Right cardiac atrium (tissue), 5 donors: Measurements from ENCODE around the gene FUBP1. TPM values are rescaled to one million over a fixed set of nuclear protein-coding genes. Genes with fewer than 3 reads are reported as not detected.
"Not testable (repeated sequence)": the region's sequence is repeated elsewhere in the genome, so short reads cannot be mapped to it uniquely, and the experiment has no call there.

Experiments used
- ATAC-seq, 2 donors: fragments of 200-7000 bp; cut with Tn5 transposase; one replicate each; pipeline versions ENCODE4 v1.8.0 to v1.9.1; 2020; ENCODE audit warnings: moderate library complexity in 2 of 2, mild to moderate bottlenecking in 1 of 2
- DNase-seq, 3 donors: peaks; one replicate each; pipeline ENCODE4 v3.0.0-alpha.2; 2020
- H3K27ac ChIP-seq: one replicate; pipeline ENCODE4 v1.5.1; 2013; ENCODE audit warnings: mild to moderate bottlenecking, low read length, control low read depth, moderate library complexity
- H3K27me3 ChIP-seq: one replicate; pipeline ENCODE4 v1.6.1; 2013; ENCODE audit not compliant: control insufficient read depth, insufficient read depth
- H3K4me1 ChIP-seq: one replicate; pipeline ENCODE4 v1.6.1; 2013; ENCODE audit warnings: low read length; ENCODE audit not compliant: control insufficient read depth, insufficient read depth
- H3K4me3 ChIP-seq: one replicate; pipeline ENCODE4 v1.5.1; 2013; ENCODE audit warnings: low read length, control low read depth
- H3K9me3 ChIP-seq: one replicate; pipeline ENCODE4 v1.6.1; 2013; ENCODE audit warnings: low read length; ENCODE audit not compliant: control insufficient read depth
- WGBS: extraction: QIAGEN DNeasy Blood & Tissue Kit; methylation state at CpG from one replicate; pipeline ENCODE4 v1.1.7; 2013; 5-methylcytosine and 5-hydroxymethylcytosine counted together
- intact Hi-C, 4 donors: fragments of 100-400 bp; cut with DNase I; formaldehyde crosslinking; loops; one replicate each; pipeline versions ENCODE4 v1.11.0 to v1.14.0; 2022 to 2023
- polyA plus RNA-seq: library from polyadenylated mRNA; stranded (reverse); fragments of 200-250 nt; gene quantifications from one replicate; pipeline ENCODE4 v1.2.3, GENCODE V29; 2013
- total RNA-seq, 4 donors: library from RNA; stranded (reverse); fragmentation: NEBNext Ultra II Directional; extraction: Animal tissue kit (Norgen Biotek cat#: 25700); gene quantifications; one replicate each; pipeline ENCODE4 v1.2.1, GENCODE V29; 2021
- donor health status: healthy with polysubstance abuse.
- donor health status: DM: no; HTN: yes; CAD: no.
- donor health status: DM: no; HTN: no; CAD: no.
- donor health status: DM: no; HTN: yes; CAD: no; lungs with severe emphysema.
- donor health status: DM: yes; HTN: yes; CAD: no.

FUBP1 gene
- total and polyA plus RNA-seq, 5 donors = 39.5 to 73.0 (median 58.9) TPM

DNA sequence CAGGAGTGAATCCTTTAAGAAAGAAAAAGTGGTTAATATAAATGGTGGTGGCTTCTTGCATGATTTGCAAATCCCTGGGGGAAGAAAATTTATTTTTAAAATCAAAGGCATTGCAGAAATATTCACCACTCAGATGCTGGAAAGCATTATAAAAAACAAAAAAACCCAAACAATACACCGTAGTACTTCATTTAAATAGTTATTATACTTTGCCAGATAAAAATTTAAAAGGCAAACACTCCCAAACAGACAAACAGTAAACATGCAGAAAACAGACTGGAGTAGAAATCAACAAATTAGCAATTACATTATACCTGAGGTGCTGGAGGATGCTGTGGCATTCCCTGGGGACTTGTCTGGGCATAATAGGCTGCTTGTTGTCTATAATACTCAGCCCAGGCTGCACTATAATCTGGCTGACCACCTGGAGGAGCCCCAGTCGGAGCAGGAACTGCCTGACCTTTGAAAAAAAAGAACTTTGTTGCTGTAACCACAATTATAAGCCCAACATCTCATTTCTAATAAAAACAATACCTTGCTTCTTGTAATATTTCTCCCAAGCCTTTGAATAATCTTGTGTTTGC, 29.9 kb downstream of the FUBP1 start:
- peak; percentile 57 to 63 for ATAC-seq
- no peak overlapping the region for H3K27ac ChIP-seq
- no peaks in the 10 kb centered on the region for H3K27me3 ChIP-seq
- no peaks in the 10 kb centered on the region for H3K4me1 ChIP-seq
- intact Hi-C loops = no loop called here
- DNase-seq = peak in 1 of 3 donors; percentile 49
- WGBS = 28% methylated on average over 2 of the region's 2 CpGs
- H3K9me3 ChIP-seq = no peaks in the 10 kb centered on the region
- no peak overlapping the region for H3K4me3 ChIP-seq

DNA sequence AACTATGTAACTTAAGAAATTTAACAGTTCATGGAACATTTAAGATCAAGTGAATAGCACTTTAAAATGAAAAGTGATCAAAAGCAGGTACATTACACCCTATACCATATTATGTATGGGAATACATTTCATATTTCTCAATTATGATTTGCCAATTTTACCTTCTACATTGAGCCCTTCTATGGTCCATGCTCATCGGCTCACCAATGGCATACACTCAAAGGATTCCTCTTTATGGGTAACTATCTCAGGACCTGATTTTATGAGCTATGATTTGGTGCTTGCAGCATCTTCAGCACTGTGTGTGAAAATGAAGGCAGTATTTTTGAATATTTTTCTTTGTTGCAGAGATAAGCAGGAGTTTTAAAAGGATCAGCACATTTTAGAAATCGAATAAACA, 33.5 kb downstream of the FUBP1 start:
- 80% methylated on average over 2 of the region's 2 CpGs for WGBS
- no peak for DNase-seq
- Histone ChIP-seq H3K4me1 (no peaks in the 10 kb centered on the region), H3K27me3 (no peaks in the 10 kb centered on the region), H3K4me3 (no peak overlapping the region), H3K27ac (no peak overlapping the region), H3K9me3 (no peaks in the 10 kb centered on the region)
- no peak for ATAC-seq
- intact Hi-C loops = no loop called here

DNA sequence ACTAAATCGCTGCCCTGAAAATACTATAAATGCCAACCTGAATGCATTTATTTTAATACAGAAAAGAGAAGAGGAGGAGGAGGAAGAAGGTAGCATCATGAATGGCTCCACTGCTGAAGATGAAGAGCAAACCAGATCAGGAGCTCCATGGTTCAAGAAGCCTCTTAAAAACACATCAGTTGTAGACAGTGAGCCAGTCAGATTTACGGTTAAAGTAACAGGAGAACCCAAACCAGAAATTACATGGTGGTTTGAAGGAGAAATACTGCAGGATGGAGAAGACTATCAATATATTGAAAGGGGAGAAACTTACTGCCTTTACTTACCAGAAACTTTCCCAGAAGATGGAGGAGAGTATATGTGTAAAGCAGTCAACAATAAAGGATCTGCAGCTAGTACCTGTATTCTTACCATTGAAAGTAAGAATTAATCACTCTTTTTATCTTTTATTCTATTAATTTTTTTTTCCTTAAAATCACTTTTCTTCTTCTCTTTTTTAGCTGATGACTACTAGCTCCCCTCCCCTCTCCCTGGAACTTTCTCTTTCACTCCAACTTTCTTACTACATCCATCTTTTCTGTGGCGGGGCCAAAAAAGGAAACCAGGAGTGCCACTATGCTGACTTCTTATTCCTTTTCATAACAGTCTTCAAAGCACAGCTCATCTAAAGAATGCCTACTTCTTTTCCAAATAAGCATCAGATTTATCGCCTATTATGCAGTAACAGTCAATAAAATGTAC, 36.3 kb downstream of the FUBP1 start:
- intact Hi-C loops = no loop called here
- H3K4me3 ChIP-seq = no peak overlapping the region
- no peaks in the 10 kb centered on the region for H3K9me3 ChIP-seq
- ATAC-seq (no peak), DNase-seq (no peak)
- 96% methylated on average over 4 of the region's 4 CpGs for WGBS
- H3K4me1 ChIP-seq = no peaks in the 10 kb centered on the region
- H3K27me3 ChIP-seq = no peaks in the 10 kb centered on the region
- no peak overlapping the region for H3K27ac ChIP-seq

DNA sequence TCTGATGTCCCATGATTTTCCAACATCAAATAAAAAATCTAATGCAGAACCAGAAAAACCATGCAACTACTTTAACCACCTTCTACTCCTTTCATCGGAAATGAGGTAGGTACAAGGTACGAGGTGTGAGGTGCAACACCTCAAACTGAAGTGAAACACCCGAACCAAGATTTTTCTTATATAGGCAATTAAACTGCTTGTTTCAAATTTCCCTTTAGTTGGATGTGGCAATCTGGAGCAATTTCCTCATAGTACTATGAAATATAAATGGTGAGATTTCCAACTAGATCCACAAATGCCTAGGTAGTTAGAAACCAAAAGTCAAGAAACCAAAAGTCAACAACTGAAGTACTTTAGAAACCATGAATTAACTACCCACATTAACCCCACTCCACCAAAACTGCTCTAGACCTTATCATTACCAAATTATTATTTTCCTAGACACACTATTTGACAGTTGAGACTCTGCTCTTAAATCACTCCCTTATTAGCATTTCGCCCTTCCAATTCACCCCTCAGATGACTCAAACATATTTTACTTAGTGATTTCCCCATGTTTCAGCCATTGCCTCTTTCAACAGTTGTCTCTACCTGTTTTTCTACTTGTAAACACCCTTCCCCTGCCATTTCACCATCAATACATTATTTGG, 37.8 kb downstream of the FUBP1 start:
- WGBS = 95% methylated on average over 4 of the region's 4 CpGs
- no peak for ATAC-seq
- H3K27ac ChIP-seq = no peak overlapping the region
- H3K9me3 ChIP-seq = no peaks in the 10 kb centered on the region
- H3K4me1 ChIP-seq = no peaks in the 10 kb centered on the region
- no peak for DNase-seq
- intact Hi-C loops = no loop called here
- H3K4me3 ChIP-seq = no peak overlapping the region
- H3K27me3 ChIP-seq = no peaks in the 10 kb centered on the region

DNA sequence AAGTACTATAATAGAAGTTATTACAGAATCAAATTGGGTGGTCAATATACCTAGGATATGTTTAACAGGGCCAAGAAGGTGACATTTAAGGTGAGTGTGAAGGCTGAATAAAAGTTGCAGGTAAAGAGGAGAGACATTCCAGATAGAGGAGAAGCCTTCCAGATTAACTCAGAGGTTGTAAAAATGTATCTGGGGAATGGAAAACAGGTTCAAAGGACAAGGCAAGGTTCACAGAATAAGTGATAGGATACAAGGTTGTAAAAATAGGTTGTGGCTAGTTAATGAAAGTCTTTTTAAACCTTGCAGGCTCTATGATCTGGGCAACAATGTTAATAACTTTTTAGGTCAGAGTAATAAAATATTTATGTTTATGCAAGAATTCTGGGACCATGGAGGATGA, 40.2 kb downstream of the FUBP1 start:
- no peak for DNase-seq
- no peaks in the 10 kb centered on the region for H3K27me3 ChIP-seq
- intact Hi-C loops = no loop called here
- H3K27ac ChIP-seq = no peak overlapping the region
- no peaks in the 10 kb centered on the region for H3K4me1 ChIP-seq
- no peak for ATAC-seq
- H3K4me3 ChIP-seq = no peak overlapping the region
- H3K9me3 ChIP-seq = no peaks in the 10 kb centered on the region

DNA sequence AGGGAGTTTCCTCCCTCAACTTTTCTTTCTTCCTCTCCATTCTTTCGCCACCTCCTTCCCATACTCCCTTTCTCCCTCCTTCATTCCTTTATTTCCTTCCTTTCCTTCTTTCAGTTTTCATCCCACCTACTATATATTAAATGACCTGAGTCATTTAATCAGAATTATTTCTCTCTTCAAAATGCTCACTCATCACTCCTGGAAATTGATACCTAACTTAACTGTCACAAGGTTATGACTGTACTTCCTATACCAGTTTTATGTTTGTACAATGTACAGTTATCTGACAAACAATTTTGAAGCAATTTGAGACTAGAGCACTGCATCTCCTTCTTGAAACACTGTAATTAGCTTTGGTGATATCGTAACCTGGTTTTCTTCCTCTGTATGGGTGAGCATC, 49.1 kb downstream of the FUBP1 start:
- no peak for ATAC-seq
- H3K27ac ChIP-seq = no peak overlapping the region
- no peaks in the 10 kb centered on the region for H3K27me3 ChIP-seq
- H3K9me3 ChIP-seq = no peaks in the 10 kb centered on the region
- H3K4me1 ChIP-seq = no peaks in the 10 kb centered on the region
- no peak for DNase-seq
- 92% methylated on average over 2 of the region's 2 CpGs for WGBS
- intact Hi-C loops = no loop called here
- no peak overlapping the region for H3K4me3 ChIP-seq

DNA sequence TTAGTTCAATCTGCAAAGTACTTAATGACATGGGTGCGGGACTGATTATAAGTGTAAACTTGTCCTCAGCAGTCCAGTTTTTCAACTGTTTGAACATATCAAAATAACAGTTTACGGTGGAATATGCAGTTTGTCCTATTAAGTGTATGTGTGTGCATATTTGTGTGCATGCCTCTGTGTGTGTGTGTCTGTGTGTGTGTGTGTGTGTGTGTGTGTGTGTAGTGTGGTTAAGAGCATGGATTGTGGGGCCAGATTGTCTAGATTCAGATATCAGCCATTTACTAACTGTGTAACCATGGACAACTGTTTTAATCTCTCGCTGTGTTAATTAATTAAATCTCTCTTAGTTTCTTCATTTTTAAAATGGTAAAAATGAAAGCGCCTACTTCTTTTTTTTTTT, 51.5 kb downstream of the FUBP1 start:
- ATAC-seq = no peak
- Histone ChIP-seq H3K9me3 (no peaks in the 10 kb centered on the region), H3K4me1 (no peaks in the 10 kb centered on the region), H3K27ac (no peak overlapping the region), H3K4me3 (no peak overlapping the region), H3K27me3 (no peaks in the 10 kb centered on the region)
- 91% methylated on average over 4 of the region's 4 CpGs for WGBS
- DNase-seq = no peak
- intact Hi-C loops = no loop called here

DNA sequence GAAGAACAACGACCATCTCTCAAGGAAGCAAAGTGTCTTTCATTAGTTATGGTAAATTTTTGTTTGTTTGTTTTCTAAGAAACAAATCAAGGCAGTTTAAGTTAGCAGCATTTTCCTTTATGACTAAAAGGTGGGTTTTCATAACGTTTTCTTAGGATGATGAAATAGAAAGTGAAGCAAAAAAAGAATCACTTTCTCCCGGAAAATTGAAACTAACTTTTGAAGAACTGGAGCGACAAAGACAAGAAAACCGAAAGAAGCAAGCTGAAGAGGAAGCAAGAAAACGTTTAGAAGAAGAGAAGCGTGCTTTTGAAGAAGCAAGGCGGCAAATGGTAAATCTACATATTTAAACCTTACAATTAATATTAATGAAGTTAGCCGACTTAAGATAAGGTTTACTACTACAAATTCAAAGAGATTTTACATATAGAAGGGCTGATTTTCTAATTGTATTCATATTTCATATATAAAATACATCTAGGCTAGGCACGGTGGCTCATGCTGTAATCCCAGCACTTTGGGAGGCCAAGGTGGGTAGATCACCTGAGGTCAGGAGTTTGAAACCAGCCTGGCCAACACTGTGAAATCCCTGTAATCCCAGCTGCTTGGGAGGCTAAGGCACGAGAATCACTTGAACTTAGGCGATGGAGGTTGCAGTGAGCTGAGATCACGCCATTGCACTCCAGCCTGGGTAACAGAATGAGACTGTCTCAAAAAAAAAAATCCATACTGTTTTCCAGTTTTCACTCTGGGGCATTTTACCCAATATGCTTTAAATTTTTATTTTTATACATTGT, 52.1 kb downstream of the FUBP1 start:
- DNase-seq (no peak), ATAC-seq (no peak)
- Histone ChIP-seq H3K9me3 (no peaks in the 10 kb centered on the region), H3K27ac (no peak overlapping the region), H3K27me3 (no peaks in the 10 kb centered on the region), H3K4me1 (no peaks in the 10 kb centered on the region), H3K4me3 (no peak overlapping the region)
- intact Hi-C loops = no loop called here
- 69% methylated on average over 13 of the region's 13 CpGs for WGBS

DNA sequence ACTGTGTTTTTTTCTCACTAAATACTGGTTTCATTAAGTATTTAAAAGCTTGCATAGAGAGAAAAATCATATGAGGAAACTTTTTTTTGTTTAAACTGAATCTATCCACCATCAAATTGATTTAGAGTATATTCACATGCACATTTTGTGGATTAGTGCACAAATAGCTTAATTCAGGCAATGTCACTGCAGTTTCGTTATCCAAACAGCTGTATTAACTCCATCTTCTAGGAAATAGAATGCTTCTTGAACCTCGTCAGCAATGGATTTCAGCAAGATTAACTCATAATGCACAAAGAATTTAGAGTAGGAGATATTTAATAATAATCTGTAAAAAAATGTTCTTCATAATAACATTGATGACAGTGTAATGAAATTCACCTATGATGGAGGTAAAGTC, 52.9 kb downstream of the FUBP1 start:
- Histone ChIP-seq H3K9me3 (no peaks in the 10 kb centered on the region), H3K4me1 (no peaks in the 10 kb centered on the region), H3K4me3 (no peak overlapping the region), H3K27me3 (no peaks in the 10 kb centered on the region), H3K27ac (no peak overlapping the region)
- DNase-seq = no peak
- no peak for ATAC-seq
- WGBS = 54% methylated on average over 2 of the region's 2 CpGs
- intact Hi-C loops = no loop called here

DNA sequence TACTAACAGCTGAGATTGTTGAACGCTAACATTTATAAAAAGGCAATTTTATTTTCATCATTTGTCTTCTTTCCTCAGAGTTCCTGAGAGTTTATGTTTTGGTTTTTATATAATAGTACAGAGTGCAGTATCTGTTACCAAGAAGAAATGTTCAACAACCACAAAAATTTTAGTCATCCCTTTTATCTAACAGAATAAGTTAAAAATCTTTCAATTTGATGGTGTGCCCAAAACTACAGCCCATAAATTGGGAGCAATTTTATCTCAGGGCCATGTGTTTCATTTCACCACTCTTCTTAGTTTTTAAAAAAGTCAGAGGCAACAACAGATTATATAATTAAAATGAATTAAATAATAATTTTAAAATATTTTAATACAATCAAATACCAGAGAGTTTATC, 53.4 kb downstream of the FUBP1 start:
- H3K4me1 ChIP-seq = no peaks in the 10 kb centered on the region
- WGBS = 64% methylated on average over 1 of the region's 1 CpG
- no peak overlapping the region for H3K27ac ChIP-seq
- no peaks in the 10 kb centered on the region for H3K9me3 ChIP-seq
- H3K4me3 ChIP-seq = no peak overlapping the region
- no peak for ATAC-seq
- no peaks in the 10 kb centered on the region for H3K27me3 ChIP-seq
- DNase-seq = no peak
- intact Hi-C loops = no loop called here

DNA sequence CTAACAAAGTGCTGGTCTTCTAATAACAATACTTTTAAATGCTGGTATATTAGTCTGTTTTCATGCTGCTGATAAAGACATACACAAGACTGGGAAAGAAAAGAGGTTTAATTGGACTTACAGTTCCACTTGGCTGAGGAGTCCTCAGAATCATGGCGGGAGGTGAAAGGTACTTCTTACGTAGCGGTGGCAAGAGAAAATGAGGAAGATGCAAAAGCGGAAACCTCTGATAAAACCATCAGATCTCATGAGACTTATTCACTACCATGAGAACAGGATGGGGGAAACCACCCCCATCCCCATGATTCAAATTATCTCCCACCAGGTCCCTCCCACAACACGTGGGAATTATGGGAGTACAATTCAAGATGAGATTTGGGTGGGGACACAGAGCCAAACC, 60.0 kb downstream of the FUBP1 start:
- ATAC-seq, H3K27me3 ChIP-seq, intact Hi-C loops, H3K4me3 ChIP-seq, H3K9me3 ChIP-seq, DNase-seq, H3K27ac ChIP-seq, H3K4me1 ChIP-seq: not testable (repeated sequence)
- WGBS = 94% methylated on average over 5 of the region's 5 CpGs
